ENCODE measurements around the gene ATP5IF1.

The ATP5IF1 gene

GRCh38 chr1:28247612-28248272 is 11.8 kb downstream of the ATP5IF1 start:
- Histone ChIP-seq H3K9me3 (no peaks in the 10 kb centered on the region), H3K4me1 (ENCODE audit: control insufficient read depth in 1 of 2, insufficient read depth in 1 of 2, low read depth in 1 of 2, low read length in 1 of 2) (peaks cover 83 to 85% of the 10 kb centered on the region in 2 experiments), H3K27me3 (no peaks in the 10 kb centered on the region), H3K27ac (peak overlapping the region; percentile 93), H3K4me3 (ENCODE audit: low read depth in 1 of 2, low read length in 1 of 2) (peak overlapping the region; percentile 69 to 83), H3K36me3 (no peaks in the 10 kb centered on the region)
- TF ChIP-seq CTCF (IDR thresholded peaks at IDR 0.05): no peak

- Histone ChIP-seq H3K36me3 (no peaks in the 10 kb centered on the region), H3K4me1 (ENCODE audit: control insufficient read depth in 1 of 2, insufficient read depth in 1 of 2, low read depth in 1 of 2, low read length in 1 of 2) (peaks cover 76 to 78% of the 10 kb centered on the region in 2 experiments), H3K4me3 (ENCODE audit: low read depth in 1 of 2, low read length in 1 of 2) (peak overlapping the region; percentile 69 to 83), H3K9me3 (no peaks in the 10 kb centered on the region), H3K27ac (peak overlapping the region; percentile 93), H3K27me3 (no peaks in the 10 kb centered on the region)
- TF ChIP-seq CTCF (IDR thresholded peaks at IDR 0.05): peak; percentile 95
Measured at GRCh38 chr1:28248273-28249012, 12.5 kb downstream of the ATP5IF1 start.

- H3K36me3 ChIP-seq: no peaks in the 10 kb centered on the region
- H3K4me1 ChIP-seq (ENCODE audit: control insufficient read depth in 1 of 2, insufficient read depth in 1 of 2, low read depth in 1 of 2, low read length in 1 of 2): peaks cover 68 to 70% of the 10 kb centered on the region in 2 experiments
- TF ChIP-seq CTCF (IDR thresholded peaks at IDR 0.05): no peak
- H3K27me3 ChIP-seq: no peaks in the 10 kb centered on the region
- H3K4me3 ChIP-seq (ENCODE audit: low read depth in 1 of 2, low read length in 1 of 2): peak overlapping the region; percentile 69 to 83
- H3K27ac ChIP-seq: peak overlapping the region; percentile 93
- H3K9me3 ChIP-seq: no peaks in the 10 kb centered on the region
Measured at GRCh38 chr1:28249013-28249865, 13.3 kb downstream of the ATP5IF1 start.

- no peaks in the 10 kb centered on the region for H3K9me3 ChIP-seq
- H3K27me3 ChIP-seq: no peaks in the 10 kb centered on the region
- no peak for TF ChIP-seq CTCF (IDR thresholded peaks at IDR 0.05)
- peaks cover 61 to 64% of the 10 kb centered on the region in 2 experiments for H3K4me1 ChIP-seq (ENCODE audit: control insufficient read depth in 1 of 2, insufficient read depth in 1 of 2, low read depth in 1 of 2, low read length in 1 of 2)
- H3K4me3 ChIP-seq (ENCODE audit: low read depth in 1 of 2, low read length in 1 of 2): peak overlapping the region in 1 of 2 experiments; percentile 2
- H3K27ac ChIP-seq: peak overlapping the region; percentile 93
- H3K36me3 ChIP-seq: no peaks in the 10 kb centered on the region
Measured at GRCh38 chr1:28249866-28250295, 14.0 kb downstream of the ATP5IF1 start.

- Histone ChIP-seq H3K27me3 (peaks cover 14% of the 10 kb centered on the region), H3K4me3 (ENCODE audit: low read depth in 1 of 2, low read length in 1 of 2) (no peak overlapping the region), H3K9me3 (no peaks in the 10 kb centered on the region), H3K4me1 (ENCODE audit: control insufficient read depth in 1 of 2, insufficient read depth in 1 of 2, low read depth in 1 of 2, low read length in 1 of 2) (peaks cover 25 to 27% of the 10 kb centered on the region in 2 experiments), H3K36me3 (no peaks in the 10 kb centered on the region), H3K27ac (no peak overlapping the region)
- TF ChIP-seq CTCF (IDR thresholded peaks at IDR 0.05): no peak
Measured at GRCh38 chr1:28256197-28256827, 20.4 kb downstream of the ATP5IF1 start.

Measured in neutrophil (primary cell).